GM12801 (cell line): Measurements from ENCODE around the gene SMIM20.

Source experiments
- TF ChIP-seq, protein P1 (sequence below): IDR thresholded peaks from one replicate; pipeline ENCODE4 v1.5.1; 2011; ENCODE audit warnings: control low read depth; ENCODE audit not compliant: insufficient read length; ENCODE audit errors: extremely low read depth

Gene SMIM20

DNA sequence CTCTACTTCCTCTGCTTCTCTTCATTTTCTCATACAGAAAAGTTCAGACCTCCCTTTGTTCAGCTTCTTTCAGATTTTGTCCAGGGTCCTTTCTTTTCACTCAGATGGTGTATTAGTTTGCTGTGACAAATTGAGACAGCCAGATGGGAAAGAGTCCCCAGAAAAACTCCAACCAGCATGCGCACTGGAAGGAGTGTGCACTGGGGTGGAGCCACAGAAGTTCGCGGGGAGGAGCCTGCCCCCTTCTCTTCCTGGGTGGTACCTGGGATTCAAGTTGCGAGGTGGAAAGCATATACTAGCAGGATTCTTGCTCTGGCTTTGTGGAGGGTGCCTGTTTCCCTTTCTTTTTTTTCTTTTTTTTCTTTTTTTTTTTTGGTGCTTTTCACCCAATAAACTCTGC, 51.6 kb downstream of the SMIM20 start:
- TF ChIP-seq, protein P1, sequence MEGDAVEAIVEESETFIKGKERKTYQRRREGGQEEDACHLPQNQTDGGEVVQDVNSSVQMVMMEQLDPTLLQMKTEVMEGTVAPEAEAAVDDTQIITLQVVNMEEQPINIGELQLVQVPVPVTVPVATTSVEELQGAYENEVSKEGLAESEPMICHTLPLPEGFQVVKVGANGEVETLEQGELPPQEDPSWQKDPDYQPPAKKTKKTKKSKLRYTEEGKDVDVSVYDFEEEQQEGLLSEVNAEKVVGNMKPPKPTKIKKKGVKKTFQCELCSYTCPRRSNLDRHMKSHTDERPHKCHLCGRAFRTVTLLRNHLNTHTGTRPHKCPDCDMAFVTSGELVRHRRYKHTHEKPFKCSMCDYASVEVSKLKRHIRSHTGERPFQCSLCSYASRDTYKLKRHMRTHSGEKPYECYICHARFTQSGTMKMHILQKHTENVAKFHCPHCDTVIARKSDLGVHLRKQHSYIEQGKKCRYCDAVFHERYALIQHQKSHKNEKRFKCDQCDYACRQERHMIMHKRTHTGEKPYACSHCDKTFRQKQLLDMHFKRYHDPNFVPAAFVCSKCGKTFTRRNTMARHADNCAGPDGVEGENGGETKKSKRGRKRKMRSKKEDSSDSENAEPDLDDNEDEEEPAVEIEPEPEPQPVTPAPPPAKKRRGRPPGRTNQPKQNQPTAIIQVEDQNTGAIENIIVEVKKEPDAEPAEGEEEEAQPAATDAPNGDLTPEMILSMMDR: no peak

DNA sequence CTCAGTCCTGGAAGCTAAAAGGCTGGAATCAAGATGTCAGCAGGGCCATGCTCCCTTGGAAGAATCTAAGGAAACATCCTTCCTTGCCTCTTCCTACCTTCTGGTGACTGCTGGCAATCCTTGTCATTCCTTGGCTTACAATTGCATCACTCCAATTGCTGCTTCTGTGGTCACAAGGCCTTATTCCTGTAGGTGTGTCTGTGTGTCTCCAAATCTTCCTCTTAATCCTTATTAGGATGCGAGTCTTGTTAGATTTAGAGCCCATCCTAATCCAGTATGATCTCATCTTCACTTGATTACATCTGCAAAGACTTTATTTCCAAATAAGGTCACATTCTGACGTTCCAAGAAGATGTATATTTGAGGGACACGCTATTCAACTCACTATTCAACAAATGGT, 52.2 kb downstream of the SMIM20 start:
- TF ChIP-seq, protein P1: no peak

DNA sequence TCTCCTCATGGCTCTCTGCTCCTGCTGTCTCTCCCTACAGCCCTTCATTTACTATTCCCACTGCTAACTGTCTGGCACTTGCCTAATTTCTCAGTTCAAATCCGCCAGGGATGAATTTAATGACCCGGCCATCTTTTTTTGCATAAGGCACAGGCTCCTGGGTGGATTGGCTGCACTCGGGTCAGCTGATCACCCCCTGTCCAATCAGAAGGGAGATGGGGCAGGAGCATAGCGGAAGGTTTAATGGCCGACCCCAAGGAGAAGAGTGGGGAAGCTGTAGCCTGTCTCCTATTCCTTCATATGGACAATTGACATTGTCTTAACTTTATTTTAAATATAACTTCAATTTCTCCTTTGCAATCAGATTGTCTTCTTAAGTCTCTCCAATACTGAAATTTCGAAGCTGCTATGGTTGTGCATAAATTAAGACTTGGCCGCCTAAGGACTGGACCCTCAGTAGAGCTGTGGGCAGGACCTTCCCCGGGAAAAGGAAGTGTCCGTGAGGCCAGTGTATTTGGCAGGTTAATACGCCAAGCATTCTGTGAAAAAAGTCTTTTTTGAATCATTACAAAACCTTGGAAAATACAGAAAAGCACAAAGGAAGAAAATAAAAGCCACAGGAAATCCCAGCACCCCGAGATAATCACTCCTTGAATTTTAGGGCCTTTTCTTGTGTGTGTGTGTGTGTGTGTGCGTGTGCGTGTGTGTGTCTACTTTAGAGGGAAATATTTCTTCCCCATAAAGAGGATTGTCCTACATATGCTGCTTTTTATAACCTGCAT, 55.5 kb downstream of the SMIM20 start:
- TF ChIP-seq, protein P1: no peak

DNA sequence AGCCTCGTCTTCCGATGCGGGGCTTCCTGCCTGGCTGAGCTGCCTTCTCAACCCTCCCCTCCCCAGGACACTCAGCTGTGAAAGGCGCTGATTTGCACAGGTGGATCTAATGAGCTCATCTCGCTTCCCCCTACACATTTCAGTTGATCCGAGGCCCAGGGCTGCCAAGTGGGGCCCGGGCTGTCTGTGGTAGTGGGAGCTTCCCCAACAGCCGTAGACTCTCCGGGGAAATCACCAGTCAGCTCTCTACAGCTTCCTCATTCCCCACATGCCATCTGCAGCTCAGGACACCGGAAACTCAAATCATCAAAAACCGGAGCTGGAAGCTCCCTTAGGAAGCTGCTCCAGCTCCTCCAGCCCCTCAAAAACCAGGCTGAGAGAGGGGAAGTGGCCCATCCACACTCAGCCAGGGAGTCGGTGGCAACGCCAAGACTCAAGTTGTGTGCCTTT, 56.2 kb downstream of the SMIM20 start:
- TF ChIP-seq, protein P1: no peak

DNA sequence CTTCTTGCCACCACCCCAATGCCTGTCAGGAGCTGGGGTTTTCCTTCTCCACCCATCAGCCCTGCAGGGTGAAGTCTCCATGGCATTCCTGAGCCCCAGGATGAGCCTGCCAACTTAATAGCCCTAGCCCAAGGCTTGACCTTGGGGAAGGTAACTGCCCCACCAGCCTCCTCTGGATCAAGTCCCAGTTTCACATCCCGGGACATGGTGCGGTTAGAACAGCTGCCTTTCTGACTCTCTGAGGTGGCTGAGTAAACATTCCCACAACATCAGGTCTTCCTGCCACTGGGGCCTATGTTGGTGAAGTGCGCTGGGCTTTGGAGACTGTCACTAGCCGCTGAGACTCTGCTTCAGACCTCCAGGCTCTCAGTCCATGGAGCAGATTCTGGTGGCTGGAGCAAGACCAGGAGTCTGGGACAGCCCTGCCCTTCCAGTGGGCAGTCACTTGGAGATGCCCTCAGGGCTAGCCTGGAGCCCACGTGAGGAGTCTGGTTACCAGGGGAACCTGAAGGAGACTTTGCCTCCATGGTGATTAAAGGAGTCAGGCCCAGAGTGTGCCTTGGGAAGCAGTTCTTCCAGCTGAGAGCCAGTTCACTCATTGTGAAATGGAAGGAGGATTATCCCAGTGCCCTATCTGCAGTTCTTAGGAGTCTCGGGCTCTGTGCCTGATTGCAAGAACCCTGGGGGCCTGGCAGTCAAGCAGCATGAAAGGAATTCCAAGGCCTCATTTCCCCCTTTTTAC, 56.8 kb downstream of the SMIM20 start:
- TF ChIP-seq, protein P1: no peak

DNA sequence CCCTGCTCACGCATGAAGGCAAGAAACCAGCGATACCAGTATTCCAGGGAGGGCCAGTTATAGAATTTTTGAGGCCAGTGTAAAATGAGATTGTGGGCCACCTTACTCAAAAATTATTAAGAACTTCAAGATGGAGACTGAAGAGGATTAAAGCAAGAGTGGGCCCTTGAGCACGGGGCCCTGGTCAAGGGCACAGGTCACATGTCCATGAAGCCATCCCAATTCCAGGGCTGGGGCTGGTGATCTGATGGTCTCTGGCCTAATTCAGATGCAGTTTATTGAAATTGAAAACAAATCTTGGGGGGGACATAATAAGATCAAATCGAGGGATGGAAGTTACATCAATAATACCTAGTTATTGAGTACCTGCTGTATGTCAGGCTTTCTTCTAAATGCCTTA, 58.3 kb downstream of the SMIM20 start:
- TF ChIP-seq, protein P1: no peak

DNA sequence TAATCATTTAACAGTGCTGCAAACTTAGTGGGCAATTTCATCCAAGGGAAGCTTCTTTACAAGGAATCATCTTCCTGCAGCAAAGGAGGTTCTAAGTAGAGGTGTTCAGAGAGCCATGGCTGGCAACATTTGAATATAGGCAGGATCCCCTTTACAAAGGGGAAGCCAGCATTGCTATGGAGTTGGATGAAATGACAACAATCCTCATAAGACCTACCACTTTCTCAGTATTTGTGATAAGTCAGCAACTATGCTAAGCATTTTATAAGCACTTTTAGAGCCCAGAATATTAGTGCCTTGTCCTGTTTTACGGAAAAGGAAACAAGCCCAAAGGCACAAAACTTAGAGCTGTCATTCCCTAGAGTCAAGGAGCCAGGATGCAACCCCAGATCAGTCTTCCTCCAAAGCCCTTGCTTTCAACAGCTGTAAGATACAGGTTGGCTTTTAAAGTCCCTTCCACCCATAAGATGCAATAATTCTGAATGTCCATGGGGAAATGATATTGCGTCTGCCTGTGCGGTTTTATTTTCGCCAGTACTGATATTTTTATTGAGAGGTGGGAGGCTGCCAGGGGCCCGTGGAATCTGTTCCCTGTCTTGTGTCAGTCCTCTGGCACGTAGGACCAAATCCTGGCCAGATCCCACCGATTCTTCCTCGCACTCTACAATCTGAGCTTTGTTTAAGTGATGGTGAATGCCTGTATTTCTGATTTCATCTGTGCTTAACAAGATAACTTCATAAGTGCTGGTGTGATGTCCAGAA, 59.1 kb downstream of the SMIM20 start:
- TF ChIP-seq, protein P1: no peak
